GM21515 (cell line): ENCODE measurements around the gene SMARCA4.
"Not testable (repeated sequence)": the region's sequence is repeated elsewhere in the genome, so short reads cannot be mapped to it uniquely, and the experiment has no call there.

ENCODE experiments used
- ATAC-seq: cut with Tn5 transposase; IDR thresholded peaks from one replicate; pipeline ENCODE4 v1.9.1; 2021; ENCODE audit not compliant: unreplicated experiment

SMARCA4 gene

DNA sequence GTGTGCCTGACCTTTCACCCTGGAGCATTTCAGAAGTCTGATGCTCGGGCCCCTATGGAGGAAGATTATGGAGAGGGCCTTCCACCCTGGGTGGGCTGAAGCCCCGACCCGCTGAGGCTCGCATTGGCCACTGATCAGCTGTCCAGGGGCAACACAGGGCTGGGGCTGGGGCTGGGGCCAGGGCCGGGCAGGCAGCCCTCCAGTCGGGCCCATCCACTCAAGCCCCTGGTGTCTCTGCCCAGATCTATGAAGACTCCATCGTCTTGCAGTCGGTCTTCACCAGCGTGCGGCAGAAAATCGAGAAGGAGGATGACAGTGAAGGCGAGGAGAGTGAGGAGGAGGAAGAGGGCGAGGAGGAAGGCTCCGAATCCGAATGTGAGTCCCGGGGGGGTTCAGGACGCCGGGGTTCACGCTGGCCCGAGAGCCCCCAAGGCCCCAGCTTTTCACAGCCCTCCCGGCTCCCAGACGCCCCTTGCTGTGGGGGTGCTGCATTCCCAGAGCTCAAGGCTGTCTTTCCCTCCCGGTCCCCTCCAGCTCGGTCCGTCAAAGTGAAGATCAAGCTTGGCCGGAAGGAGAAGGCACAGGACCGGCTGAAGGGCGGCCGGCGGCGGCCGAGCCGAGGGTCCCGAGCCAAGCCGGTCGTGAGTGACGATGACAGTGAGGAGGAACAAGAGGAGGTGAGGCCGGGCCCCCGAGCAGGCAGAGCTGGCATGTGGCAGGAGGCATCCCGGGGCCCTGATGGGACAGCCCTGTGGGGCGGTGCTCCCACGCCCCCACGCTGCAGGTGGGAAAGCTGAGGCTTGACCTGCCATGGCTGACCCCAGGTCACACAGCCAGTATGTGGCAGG, 98.9 kb downstream of the SMARCA4 start:
- no peak for ATAC-seq

- ATAC-seq, result no peak
These were observed 101.1 kb downstream of the SMARCA4 start for GRCh38 chr19:11061952-11062351.

DNA sequence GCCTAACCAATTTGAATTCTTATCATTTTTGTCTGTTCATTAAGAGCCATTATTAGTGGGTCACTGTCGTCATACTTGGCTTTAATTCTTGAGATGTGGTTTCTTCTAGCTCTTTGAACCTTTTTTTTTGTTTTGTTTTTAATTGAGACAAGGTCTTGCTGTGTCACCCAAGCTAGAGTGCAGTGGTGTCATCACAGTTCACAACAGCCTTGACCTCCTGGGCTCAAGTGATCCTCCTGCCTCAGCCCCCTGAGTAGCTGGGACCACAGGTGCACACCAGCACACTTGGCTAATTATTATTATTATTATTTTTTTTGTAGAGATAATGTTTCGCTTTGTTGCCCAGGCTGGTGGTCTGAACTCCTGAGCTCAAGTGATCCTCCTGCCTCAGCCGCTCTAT, 102.6 kb downstream of the SMARCA4 start:
- no peak for ATAC-seq

- ATAC-seq, result no peak
These were observed 104.0 kb downstream of the SMARCA4 start for GRCh38 chr19:11064831-11065303.

- ATAC-seq, result no peak
These were observed 105.5 kb downstream of the SMARCA4 start for GRCh38 chr19:11066326-11066725.

DNA sequence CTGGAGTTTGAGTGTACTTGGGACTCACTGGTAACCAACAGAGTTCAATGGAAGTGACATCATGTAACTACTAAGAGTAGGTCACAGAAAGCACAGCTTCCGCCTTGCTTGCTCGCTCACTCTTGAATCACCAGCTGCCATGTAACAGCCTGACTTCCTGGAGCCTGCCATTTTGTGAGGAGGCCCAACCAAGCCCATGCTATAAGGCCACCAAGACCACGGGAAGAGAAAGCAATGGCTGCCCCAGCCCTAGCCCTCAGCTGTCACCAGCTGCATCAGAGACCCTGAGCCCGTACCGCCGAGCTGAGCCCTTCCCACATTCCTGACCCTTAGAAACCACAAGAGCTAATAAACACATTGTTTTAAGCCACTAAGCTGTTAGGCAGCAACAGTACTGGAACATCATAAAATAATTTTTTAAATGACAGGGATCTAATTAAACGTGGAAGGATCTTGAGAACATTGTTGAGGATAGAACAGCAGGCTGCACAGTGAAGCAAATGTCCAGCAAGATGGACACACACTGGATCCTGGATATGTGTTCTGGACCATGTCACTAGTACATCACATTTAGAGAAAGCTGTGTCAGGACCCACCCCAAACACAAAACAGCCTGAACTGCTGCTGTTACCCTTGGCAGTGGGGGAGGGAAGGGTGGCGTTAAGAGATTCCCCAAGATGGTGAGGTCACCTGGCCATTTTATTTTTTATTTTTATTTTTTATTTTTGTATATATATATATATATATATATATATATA, 106.7 kb downstream of the SMARCA4 start:
- no peak for ATAC-seq

DNA sequence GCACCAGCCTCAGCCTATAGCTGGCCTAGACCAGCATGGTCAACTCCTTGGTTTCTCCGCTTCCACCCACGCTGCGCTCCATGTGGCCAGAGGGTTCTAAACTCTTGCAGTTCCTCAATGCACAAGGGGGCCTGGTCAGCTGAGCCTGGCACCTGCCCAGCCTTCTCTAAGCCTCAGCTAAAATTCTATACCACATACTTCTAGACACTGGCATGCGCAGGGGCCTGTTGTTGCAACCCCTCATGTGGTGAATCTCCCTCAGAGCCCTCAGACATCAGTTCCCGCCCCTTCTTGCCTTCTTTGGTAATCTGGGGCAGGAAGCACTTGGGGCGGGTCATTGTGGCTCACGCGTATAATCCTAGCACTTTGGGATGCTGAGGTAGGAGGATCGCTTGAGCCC, 108.7 kb downstream of the SMARCA4 start:
- no peak for ATAC-seq

DNA sequence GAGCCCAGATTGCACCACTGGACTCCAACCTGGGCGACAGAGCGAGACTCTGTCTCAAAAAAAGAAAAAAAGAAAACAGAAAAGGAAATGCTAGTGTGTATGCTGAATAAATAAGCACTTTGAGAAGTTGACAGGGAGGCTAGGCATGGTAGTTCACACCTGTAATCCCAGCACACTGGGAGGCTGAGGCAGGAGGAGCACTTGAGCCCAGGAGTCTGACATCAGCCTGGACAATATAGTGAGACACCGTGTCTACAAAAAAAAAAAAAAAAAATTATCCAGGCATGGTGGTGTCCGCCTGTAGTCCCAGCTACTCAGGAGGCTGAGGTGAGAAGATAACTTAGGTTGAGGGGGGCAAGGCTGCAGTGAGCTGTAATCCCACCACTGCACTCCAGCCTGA, 109.3 kb downstream of the SMARCA4 start:
- ATAC-seq, result no peak

DNA sequence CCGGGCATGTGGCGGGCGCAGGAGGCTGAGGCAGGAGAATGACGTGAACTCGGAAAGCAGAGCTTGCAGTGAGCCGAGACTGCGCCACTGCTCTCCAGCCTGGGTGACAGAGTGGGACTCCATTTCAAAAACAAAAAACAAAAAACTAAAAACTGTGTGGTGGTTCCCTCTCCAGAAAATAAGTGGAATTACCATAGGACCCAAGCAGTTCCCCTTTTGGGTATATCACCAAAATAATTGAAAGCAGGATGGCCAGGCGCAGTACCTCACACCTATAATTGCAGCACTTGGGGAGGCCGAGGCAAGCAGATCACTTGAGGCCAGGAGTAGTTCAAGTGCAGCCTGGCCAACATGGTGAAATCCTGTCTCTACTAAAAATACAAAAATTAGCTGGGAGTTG, 112.7 kb downstream of the SMARCA4 start:
- no peak for ATAC-seq

GRCh38 chr19:11076792-11077191, 116.0 kb downstream of the SMARCA4 start:
- ATAC-seq, result not testable (repeated sequence)

DNA sequence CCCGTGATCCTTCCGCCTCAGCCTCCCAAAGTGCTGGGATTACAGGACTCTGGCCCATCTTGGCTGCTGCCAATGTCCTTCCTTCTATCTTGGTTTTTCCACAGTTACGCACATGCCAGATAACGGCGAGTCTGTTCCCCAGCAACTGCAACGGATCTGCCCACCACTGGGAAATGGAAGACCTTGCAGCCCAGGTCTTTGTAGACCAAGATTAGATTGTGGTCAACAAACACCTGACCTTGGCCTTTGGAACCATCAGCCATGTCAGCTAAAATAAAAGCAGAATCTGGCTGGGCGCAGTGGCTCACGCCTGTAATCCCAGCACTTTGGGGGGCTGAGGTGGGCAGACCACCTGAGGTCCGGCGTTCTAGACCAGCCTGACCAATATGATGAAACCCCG, 118.1 kb downstream of the SMARCA4 start:
- no peak for ATAC-seq

- no peak for ATAC-seq
These were observed 119.2 kb downstream of the SMARCA4 start for GRCh38 chr19:11079999-11080398.

DNA sequence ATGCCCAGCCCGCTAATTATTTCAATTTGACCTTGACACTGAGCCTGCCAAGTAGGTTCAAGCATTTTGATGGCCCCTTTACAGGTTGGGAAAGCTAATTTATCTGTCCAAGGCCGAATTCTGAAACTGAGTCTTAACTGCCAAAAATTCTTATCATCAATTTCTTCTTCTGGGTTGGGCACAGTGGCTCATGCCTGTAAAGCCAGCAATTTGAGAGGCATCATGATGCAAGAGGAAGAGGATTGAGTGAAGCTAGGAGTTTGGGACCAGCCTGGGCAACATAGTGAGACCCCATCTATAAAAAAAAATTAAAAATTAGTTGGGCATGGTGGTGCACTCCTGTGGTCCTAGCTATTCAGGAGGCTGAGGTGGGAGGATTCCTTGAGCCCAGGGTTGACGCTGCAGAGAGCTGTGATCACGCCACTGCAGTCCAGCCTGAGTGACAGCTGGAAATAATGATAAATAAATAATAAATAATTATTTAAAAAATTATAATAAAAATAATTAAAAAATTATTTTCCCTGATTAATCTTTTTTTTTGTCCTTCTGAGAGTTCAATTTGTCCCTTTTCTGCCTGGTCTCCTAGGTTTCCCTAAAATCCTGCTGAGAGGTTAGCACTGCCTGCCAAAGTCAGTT, 127.2 kb downstream of the SMARCA4 start:
- ATAC-seq, result no peak

GRCh38 chr19:11088506-11089253, 127.8 kb downstream of the SMARCA4 start:
- no peak for ATAC-seq

- no peak for ATAC-seq
These were observed 128.6 kb downstream of the SMARCA4 start, which contains the start of gene LDLR for GRCh38 chr19:11089254-11090013. Gene LDLR, plus strand, starts transcription at chr19:11089463. Its CDS starts 86 bp downstream, at chr19:11089549.

- ATAC-seq, result not testable (repeated sequence)
These were observed 129.1 kb downstream of the SMARCA4 start for GRCh38 chr19:11090014-11090263.

- ATAC-seq, result peak; percentile 60
These were observed 129.6 kb downstream of the SMARCA4 start for GRCh38 chr19:11090264-11090996.

GRCh38 chr19:11090997-11091702, 130.3 kb downstream of the SMARCA4 start:
- no peak for ATAC-seq

DNA sequence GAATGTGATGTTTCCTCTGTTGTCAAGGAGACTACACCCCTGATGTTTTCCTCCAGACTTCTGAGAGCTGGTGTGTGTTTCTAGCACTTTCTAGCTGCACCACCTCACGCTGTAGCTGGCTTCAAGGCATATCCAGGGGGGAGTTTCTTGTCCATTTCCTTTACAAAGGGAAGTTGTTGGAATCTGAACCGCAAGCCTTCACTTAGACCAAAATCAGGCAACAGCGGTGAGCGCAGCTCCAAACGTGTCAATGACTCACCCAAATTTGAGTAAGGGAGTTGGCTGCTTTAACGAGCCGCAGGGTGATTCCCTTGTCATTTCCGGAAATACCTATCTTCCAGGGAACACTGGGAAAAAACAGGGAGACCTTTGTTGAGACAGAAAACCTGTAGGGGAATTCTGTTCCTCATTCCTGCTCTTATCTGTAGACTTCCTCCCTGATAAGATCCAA, 130.9 kb downstream of the SMARCA4 start:
- no peak for ATAC-seq
